ENCODE measurements around the gene ABCB4.

Gene ABCB4

DNA sequence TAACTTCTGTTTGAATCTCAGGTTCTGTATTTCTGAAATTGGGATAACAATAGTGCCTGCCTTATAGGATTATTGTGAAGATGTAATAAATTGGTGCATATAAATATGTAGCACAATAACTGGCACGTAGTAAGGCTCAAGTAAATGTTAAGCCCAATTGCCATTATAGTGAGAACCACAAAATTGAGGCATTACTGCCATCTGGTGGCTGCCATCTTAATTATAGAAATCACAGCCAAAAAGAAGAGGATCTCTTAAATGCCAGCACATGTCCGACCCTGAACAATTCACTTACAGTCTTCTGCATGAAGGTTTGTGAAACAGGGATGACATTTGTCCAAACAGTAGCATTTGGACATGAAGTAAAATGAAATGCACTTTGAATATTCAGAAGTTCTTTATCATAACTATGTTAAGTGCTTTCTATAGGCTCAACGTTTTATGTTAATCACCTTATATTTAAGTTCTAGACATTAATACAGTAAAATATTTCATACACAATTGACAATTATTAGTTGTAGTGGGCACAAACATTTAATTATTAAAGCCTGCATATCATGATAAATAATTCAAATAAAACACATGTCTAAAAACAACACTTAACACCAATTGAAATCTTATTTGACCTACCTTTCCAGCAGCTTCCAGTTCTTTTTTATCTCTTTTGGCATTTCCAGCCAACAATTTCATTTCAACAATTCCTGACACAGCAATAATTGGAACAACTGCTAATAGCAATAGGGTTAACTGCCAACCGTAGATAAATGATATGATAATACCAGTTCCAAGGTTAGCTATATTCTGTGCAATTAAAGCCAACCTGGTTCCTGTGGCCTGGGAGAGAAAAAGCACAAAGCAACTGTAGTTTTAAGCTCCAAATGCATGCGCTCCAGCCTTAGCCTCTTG, 58.5 kb downstream of the ABCB4 start:
- no peak for FAIRE-seq

DNA sequence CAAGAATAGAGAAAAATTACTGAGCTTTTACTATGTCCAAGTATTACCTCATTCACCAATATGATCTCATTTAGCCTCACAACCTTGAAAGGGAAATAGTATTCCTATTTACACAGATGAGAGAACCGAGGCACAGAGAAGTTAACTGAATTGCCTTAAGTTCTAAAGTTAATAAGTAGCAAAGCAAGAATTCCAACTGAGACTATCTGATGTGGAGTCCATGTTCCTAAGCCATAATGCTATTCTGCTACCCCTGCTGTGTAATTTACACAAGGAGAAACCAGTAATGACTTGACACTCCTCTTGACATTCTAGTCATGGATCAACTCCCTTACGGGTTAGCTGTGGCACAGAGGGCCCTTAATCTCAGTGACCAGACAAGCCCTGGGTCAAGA, 60.7 kb downstream of the ABCB4 start:
- no peak for FAIRE-seq

DNA sequence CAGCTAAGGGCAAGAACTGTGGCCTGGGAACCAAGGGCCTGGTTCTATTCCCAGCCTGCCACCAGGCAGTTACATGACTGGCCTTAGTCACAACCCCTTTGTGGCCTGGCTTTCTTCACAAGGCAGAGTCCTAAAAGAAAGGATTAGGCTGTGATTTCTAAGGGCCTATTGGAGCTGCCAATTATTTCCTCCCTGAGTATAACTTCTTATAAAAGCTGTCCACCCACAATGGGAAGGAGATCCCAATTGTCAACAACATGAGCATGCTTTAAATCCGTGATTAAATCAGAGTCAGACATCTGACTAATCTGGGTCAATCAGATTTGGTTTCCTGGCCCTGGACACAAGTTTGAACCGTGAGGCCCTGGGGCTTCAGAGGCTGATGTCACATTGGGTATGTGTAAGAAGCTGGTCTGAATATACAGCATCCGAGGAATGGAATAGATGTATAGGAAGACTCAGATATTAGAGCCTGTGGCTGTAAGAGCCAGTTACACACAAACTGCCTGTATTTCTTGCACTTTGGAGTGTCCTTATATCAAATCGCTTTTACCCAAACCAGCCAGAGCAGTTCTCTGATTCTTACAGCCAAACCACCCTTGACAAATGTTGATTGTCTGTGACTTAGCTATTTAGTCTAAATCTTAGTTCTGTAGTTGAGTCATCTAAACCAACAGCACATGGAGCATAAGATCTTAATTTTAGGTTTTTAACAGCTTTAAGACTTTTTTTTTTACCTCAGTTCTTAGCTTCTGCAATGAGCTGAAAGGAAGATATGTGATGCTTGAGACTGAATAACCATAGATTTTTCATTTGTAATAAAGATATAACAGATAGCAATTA, 61.3 kb downstream of the ABCB4 start:
- no peak for FAIRE-seq

DNA sequence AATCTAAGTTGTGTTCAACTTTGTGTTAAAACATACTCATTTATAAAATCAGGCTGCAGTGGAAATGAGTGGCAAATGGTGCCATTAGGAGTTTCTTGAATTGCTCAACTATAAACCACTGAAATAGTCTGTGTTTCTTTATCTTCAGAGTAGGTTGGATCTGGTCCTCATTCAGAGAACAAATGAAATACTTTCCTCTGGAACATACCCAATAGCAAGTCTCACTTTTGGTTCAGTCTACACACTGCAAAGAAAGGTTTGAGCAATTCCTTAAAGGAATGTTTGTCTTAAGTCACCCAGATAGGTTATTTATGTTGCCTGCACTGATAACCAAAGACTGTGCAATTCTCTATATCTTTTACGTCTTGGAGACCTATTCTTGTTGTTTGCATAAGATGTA, 62.5 kb downstream of the ABCB4 start:
- FAIRE-seq: no peak

DNA sequence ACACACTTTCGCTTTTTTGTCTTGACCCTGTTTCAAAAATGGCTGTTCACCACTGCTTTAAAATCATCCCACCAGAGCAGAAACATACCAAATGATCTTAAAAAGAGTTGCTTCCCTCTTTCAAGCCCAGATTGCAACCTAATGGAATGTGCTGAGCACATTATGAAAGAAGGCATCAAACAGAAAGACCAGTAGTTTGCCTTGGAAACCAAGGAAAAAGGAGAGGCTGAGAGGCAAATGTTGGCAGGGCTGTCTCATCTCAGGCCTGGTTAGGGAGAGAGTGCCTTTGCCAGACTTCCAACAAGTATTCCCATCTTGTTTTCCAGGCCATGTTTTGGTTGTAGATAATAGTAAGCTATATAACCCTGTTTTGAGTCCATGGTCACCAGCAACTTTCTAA, 64.3 kb downstream of the ABCB4 start:
- FAIRE-seq: no peak

DNA sequence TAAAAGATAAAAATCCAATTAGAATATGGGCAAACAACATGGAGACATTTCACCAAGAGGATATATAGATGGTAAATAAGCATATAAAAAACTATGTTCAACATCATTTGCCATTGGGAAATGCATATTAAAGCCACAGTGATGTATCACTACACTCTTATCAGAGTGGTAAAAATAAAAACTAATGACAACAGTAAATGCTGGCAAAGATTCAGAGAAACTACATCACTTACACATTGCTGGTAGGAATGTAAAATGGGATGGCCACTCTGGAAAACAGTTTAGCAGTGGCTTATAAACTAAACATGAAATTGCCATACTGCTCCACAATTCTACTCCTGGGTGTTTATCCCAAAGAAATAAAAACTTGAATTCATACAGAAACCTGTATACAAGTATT, 70.8 kb downstream of the ABCB4 start:
- FAIRE-seq: no peak

DNA sequence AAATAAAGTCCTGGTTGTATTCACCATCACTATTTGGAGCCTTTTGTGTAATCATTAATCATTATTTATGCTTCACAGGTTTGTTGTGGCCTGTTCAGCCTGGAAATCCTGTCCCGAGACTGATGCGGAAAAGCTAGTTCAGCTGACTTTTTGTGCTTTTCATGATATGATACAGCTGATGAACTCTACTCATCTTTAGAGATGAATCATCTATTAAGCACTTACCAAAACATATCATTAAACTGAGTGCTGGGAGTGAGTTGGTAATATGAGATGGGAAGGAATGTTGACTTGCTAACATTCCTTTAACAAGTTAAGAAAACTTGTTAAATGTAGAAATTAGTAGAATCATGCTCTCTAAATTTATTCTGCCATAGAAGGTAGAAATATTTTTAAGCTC, 77.0 kb downstream of the ABCB4 start:
- no peak for FAIRE-seq

DNA sequence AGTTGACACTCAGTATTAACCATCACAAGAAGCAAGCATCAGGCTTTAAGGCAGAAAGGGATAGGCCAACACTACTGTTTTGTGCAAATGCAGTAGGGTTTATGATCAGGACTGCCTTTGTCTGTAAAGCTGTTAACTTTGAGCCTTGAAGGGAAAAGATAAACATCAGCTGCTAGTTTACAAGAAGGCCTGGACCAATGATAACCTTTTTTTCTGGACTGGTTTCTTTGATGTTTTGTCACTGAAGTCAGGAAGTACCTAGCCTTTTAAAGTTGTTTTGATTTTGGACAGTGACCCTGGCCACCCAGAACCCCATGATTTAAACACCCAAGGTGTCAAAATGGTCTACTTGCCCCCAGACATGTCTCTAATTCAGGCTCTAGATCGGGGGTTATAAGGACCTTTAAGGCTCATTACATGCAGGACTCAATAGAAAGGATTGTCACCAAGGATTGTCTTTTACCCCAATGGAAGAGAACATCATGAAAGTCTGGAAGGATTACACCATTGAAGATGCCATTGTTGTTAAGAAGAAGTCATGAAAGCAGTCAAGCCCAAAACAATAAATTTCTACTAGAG, 79.9 kb downstream of the ABCB4 start:
- no peak for FAIRE-seq

DNA sequence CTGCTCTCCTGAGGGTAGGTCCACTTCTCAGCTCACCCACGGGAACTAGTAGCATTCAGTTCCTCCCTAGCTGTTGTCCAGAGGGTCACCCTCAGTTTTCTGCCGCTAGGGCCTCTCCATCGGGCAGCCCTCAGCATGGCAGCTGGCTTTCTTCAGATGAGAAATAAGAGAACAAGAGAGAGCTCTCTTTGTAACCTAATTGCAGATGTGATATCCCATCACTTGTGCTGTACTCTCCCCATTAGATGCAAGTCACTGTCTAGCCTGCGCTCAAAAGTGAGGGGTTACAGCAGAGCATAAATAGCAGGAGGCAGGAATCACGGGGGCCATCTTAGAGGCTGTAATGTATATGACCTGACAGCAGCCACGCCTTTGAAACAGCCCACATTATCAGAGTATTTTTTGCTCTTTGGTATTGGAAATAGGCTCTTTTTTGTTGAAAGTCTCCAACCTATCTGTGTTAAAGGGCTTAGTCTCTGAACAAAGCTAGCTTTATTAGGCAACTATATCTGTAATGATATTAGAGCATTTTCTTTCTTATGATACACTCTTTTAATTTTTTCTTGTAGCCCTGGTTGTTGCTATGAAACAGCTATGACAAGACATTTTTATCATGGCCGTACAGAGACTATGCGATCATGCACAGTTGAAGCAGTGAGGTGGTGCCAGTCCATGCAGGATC, 84.3 kb downstream of the ABCB4 start:
- FAIRE-seq: no peak

DNA sequence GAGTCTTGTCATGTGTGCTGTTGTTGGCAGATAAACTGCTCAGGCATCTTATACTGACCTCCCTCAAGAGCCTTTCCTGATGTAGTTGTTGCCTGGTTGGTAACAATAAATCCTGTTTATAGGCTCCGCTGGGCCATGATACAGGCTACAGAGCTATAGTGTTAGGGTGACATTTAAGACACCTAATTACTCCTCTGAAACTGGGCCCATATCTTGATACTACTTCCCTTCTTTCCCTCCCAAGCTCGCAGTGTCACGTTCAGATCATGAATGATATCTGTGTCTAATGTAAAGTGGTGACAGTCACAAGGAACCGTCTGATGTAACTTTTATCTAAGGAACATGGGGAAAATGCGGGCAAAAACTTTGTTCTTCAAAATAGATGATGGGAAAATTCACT, 94.6 kb downstream of the ABCB4 start:
- no peak for FAIRE-seq

DNA sequence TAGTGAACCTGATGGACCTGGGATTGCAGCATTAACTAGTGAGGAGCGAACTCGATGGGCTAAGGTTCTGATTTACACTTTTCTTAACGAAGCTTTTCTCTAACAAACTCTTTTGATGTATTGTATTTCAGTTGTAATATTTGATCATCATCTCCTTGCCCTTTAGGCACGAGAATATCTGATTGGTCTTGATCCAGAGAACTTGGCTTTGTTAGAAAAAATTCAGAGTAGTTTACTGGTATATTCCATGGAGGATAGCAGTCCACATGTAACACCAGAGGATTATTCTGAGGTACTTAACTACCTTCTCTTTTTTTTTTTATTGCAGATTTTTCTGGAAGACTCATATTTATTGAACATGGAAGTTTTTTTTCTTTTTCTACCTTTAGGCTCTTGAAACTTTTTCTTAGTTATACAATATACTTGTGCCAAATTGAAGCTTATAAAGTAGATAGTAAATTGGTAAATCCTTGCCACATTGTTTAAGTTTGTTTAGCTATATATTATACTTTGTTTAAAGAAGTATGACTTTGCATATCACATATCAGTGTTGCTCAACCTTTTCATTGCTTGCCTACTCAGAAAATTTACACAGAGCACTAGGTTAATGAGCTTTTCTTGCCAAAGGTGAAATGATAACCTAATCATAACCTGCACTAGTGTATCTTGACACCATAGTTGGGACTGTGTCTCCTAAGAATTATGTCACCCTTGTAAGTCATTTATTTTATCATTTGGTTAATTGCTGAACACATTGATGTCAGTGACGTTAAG, 99.6 kb downstream of the ABCB4 start:
- peak; percentile 62 for FAIRE-seq

DNA sequence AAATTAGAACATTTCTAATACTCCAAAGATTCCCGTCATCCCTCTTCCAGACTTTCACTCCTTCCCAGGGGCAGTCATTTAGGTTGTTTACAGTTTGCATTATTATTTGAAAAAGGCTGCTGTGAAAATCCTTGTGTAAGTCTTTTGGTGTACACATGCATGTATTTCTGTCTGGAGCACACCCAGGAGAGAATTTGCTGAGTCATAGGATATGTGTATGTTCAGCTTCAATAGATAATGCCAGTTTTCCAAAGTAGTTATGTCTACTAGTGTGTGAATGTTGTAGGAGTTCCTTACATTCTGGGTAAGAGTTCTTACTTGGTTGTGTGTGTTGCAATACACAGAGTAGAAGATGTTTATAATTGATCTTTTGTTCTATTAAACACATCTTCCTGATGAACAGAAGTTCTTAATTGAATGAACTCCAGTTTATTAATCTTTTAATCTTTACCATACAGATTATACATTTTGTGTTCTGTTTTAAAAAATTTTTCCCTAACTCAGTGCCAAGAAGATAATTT, 104.8 kb downstream of the ABCB4 start:
- FAIRE-seq: no peak

DNA sequence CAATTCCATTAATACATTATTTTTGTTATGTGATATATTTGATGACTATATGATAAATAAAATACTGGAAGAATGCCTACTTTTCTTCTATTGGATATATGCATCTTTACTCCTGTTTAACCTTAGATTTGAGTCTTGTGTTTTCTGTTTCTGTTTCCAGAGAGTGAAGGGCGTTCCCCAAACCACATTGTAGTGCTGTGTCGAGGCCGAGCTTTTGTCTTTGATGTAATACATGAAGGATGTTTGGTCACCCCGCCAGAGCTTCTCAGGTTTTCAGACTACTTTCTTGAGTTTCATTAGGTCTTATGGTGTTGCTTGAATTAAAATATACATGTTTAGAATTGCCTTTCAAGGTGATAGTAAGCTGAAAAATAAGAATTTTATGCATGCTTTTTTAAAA, 106.3 kb downstream of the ABCB4 start:
- no peak for FAIRE-seq

DNA sequence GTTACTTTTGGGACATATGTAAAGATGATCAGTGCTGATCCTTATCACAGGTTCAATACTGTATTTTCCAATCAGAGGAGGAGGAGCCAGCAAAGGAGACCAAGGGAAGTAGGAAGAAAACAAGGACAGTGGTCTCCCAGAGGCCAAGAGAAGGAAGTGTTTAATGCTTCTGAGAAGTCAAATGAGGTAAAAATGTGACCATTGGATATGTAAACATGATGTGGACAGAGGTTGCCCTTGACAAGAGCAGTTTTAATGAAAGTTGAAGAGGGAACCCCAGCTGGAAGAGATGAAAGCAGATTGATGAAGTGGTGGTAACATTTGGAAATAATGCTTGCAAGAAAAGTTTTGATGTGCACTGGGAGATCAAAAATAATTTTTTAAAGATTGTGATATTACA, 111.2 kb downstream of the ABCB4 start:
- no peak for FAIRE-seq

DNA sequence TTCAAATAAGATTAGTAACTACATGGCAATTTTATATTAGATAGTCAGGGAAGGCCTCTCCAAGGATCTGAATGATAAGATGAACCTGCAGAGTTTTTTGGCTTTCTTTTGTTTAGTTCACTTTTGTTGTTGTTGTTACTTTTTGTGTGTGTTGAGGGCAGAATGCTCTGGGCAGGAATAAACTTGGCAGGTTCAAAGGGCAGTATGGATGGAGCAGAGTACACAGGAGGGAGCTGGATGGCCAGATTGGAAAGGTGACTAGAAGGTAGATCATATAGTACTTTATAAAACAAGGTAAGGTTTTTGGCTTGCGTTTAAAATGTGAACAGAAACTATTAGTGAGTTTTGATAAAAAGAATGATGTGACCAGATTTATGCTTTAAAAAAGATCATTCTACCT, 112.1 kb downstream of the ABCB4 start:
- FAIRE-seq: no peak

DNA sequence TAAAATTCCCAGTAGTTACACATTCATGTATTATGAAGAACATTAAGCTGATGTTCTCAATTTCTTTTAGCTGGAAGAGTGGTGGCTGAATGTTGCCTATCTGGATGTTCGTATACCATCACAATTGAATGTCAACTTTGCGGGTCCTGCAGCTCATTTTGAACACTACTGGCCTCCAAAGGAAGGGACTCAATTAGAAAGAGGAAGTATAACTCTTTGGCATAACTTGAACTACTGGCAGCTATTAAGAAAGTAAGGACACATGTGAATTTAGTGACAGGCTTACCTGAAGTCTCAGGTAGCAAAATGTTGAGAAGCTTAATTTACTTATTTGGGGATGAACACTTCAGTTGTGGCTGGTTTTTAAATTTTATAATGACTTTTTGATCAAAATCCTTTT, 114.2 kb downstream of the ABCB4 start:
- FAIRE-seq: no peak

DNA sequence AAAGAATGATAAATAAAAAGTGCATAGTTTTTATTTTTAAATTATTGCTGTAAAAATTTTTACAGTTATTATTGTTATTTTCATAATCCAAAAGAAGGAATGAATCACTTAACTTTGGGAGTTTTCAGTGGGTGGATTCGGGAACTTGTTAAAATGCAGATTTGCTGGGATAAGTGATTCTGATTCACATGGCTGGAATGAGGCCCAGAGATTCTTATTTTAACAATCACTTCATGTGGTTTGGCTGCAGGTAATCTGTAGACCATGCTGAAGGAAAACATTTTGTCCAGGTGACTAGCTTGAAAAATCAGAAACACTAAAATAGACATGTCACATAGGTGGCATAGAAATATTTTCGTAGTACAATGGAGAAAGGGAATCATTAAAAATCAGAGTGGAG, 116.1 kb downstream of the ABCB4 start:
- FAIRE-seq: no peak

DNA sequence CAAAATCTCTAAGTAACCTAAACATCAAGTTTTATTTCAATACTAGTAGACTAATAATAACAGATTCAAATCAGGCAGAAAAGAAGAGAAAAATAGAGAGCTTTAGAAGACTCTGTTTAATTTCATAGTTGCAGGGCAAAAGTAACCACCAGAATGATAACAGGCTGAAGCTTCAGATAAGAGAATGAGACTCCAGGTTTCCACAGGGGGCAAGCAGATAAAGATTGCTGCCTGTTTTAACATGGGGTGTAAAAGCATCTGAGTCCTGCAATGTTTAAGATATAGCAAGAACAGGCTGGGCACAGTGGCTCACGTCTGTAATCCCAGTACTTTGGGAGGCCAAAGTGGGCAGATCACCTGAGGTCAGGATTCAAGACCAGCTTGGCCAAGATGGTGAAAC, 119.0 kb downstream of the ABCB4 start:
- FAIRE-seq: no peak

DNA sequence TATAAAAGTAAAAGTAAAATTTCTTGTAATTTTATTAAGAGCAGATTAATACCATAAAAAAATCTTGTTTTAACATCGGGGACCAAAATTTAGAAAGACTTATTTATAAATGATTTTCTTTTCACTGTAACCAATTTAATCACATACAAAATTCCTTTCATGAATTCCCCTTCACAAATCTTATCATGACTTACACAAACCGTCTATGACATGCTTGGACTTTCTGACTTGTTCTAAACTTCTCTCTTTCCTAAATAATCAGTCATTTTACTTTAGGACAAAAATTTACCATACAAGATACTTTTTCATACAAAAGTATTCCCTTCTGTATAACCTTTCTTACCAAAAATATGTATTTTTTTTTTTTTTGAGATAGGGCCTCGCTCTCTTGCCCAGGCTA, 120.7 kb downstream of the ABCB4 start:
- FAIRE-seq: no peak
